Prostate gland (tissue), 2 donors: ENCODE measurements around the gene SAMMSON.

Experiments used
- POLR2A ChIP-seq: fragments of 450-650 bp; IDR thresholded peaks from one replicate; pipeline ENCODE4 v1.6.1; 2016; ENCODE audit warnings: antibody characterized with exemption, mild to moderate bottlenecking
- POLR2AphosphoS5 ChIP-seq: sonication (generic); formaldehyde crosslinking; IDR thresholded peaks from one replicate; pipeline ENCODE4 v1.6.1; 2017; ENCODE audit warnings: antibody characterized with exemption
- TF ChIP-seq, protein P1 (sequence below), 4 experiments: fragments of 200-600 bp in 2 of 4; fragments of 450-650 bp in 2 of 4; sonication (generic) in 2 of 4; IDR thresholded peaks; 1 replicate in 3 of 4; 2 replicates in 1 of 4; pipeline ENCODE4 v1.5.1; 2016 to 2019; ENCODE audit warnings: antibody characterized with exemption in 4 of 4, mild to moderate bottlenecking in 2 of 4, moderate library complexity in 2 of 4

DNA sequence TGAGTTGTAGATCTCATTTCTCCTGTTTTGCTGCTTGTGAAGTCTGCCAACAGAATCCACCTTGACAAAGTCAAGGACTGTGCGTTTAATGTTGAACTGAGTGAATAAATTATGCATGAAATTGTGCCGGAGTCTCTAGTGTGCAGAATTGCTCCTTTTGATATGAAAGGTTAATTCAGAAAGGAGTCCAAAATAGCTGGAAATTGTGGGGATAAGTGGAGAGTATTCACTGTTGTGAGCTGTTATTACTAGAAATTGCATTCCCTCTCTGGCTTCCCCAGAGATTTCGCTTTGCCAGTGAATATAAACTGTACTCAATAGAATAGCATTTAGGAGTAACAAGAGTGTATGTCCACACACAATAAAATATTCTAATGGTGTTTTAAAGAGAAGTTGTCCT, 43.1 kb downstream of the SAMMSON start:
- TF ChIP-seq, protein P1, sequence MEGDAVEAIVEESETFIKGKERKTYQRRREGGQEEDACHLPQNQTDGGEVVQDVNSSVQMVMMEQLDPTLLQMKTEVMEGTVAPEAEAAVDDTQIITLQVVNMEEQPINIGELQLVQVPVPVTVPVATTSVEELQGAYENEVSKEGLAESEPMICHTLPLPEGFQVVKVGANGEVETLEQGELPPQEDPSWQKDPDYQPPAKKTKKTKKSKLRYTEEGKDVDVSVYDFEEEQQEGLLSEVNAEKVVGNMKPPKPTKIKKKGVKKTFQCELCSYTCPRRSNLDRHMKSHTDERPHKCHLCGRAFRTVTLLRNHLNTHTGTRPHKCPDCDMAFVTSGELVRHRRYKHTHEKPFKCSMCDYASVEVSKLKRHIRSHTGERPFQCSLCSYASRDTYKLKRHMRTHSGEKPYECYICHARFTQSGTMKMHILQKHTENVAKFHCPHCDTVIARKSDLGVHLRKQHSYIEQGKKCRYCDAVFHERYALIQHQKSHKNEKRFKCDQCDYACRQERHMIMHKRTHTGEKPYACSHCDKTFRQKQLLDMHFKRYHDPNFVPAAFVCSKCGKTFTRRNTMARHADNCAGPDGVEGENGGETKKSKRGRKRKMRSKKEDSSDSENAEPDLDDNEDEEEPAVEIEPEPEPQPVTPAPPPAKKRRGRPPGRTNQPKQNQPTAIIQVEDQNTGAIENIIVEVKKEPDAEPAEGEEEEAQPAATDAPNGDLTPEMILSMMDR (IDR thresholded peaks at IDR 0.05), result no peak
- TF ChIP-seq POLR2AphosphoS5 (no peak), POLR2A (no peak)
